IPS-18c (cell line): ENCODE data around the gene EPDR1.
"Not testable (repeated sequence)": the region's sequence is repeated elsewhere in the genome, so short reads cannot be mapped to it uniquely, and the experiment has no call there.

Source experiments
- H3K4me3 ChIP-seq: 2 replicates; pipeline ENCODE4 v1.7.0; 2013; ENCODE audit warnings: low read depth, mild to moderate bottlenecking, low read length, moderate library complexity; ENCODE audit not compliant: insufficient read depth
- H3K9me3 ChIP-seq: one replicate; pipeline ENCODE4 v1.6.1; 2013; ENCODE audit warnings: mild to moderate bottlenecking, low read length, moderate library complexity; ENCODE audit not compliant: control insufficient read depth, insufficient read depth

Gene EPDR1

DNA sequence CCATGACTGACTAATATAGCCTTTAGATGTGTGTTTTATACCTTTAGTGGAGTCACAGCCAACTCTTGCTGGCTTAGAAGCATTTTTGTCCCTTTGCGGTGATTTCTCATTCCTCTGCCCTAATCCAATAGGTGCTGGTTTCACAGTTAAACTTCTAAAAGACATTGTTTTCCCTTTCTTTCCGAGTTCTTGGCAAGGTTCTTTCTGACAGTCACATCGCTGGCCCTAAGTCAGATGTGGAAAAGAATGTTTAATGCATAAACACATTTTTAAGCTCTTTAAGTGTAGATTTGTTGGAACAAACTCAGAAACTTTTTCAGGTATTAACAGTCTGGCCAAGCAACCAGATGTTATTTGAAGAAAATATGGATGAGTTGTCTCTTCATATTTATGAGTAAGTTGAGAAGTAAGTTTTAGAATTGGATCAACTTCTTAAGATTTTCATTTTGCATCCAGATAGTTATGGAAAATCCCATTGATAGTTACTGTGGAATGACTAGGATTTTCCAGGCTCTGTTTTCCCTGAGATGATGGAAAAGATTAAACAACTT, 4.1 kb downstream of the EPDR1 start:
- no peak overlapping the region for H3K4me3 ChIP-seq

DNA sequence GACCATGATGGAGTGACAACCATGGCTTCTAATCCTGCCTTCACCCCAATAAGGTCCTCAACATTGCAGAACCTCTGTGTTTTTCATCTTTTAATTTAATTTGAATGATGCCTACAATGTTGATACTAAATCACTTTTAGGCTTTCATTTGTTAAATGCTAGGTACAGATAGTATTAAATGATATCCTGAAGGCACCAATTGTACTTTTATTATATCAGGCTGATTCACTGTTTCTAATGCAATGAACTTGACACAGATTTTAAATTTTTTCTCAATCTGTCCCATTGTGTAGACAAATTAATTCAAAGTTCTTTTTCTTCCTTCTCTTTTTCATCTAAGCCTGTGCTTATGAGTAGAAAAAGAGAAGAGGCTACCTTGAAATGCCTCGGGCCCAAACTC, 5.2 kb downstream of the EPDR1 start:
- H3K9me3 ChIP-seq, result no peaks in the 10 kb centered on the region
- no peak overlapping the region for H3K4me3 ChIP-seq

More for the DNA sequence above, 4.1 kb downstream of the EPDR1 start:
- H3K9me3 ChIP-seq, result no peaks in the 10 kb centered on the region

DNA sequence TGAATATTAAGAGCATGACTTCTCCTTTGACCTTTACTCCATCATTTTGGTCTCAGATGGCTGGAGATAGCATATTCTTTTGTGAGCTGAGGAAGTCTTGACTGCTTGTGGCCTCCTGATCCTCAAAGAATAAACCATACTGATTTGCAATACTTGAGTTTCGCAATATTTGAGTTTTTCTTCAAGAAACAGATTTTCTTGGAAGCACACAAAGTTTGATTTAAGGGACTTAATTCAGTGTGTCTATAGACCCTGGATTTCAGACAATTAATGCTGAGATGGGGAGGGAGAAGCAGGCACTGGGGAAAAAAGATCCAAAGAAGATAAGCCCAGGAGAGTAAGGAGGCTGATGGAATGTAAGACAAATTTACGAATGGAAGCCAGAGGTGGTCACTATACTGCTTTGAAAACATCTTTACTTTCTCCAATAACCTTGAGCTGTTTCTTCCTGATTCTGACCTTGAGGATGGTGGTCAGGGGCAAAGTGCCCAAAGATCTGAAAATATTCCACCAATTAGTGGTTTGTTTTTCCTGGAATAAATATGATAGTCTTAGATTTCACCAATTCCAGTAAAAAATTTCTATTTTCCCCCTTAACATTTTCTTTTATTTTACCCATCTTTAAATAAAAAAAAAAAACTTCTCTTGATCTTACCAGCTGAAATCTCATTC, 7.5 kb downstream of the EPDR1 start:
- H3K4me3 ChIP-seq, result no peak overlapping the region
- H3K9me3 ChIP-seq, result no peaks in the 10 kb centered on the region

DNA sequence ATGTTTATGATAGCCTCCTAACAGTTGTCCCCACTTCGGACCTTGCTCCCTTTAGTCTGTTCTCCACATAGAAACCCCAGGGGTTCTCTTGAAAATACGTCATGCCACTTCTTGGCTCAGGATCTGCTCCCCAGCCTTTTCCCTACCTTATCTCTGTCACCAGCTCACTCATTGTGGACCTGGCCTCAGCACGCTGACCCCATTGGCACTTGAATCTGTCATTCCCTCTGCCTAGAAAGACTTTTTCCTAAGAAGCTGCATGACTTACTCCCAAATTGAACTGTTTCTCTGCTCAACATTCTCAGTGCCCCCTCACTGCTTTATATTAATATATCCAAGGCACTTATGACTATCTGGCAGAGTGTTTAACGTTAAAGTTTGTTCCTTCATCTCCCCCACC, 8.4 kb downstream of the EPDR1 start:
- no peak overlapping the region for H3K4me3 ChIP-seq
- no peaks in the 10 kb centered on the region for H3K9me3 ChIP-seq

DNA sequence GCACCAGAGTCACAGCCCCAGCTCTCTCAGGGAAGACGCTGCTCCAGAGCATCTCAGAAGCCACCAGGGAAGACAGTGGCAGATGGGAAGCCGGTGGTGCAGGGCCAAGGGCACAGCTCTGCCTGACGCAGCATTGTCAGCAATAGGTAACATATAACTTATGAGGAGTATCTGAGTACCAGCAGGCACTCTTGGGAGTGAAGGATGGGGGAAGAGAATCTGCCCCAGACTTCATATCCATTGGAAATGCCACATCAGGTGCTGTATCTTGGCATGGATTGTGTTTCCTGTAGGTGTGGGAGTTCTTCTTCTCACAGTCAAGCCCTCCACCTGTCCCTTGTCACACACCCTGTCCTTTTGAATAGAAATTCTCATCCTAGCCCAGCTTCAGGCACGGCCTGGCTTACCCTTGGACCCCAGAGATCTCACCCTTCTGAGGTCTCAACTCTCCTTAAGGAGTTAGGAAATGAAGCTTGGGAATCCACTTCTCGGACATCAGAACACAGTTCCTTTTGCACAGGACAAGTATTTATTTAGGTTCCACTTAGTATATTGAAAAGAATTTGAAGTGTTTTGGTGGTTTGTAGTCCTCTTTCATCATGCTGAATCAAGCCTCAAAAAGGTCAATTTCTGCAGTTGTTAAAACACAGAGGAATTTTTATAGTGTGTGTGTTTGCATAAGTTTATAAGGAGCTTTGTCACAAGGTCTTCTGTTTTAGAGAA, 9.9 kb downstream of the EPDR1 start:
- H3K4me3 ChIP-seq, result no peak overlapping the region
- H3K9me3 ChIP-seq, result no peaks in the 10 kb centered on the region

DNA sequence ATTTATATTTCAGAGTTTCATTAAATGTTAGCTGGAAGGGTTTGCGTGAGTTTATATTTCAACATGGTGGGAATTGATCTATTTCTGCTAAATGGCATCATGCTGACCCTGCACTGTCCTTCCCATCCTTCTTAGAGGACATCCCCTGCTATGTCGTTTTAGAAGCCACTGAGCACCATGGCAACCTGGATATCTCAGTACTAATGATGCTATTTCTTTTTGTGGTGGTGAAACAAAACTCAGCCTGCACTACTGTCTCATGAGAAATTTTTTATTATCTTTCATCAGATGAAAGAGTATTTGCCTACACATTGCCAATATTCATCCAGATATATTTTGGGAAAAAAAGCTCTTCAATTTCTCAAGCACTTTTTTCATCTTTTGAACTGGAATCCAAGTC, 12.1 kb downstream of the EPDR1 start:
- Histone ChIP-seq H3K4me3 (no peak overlapping the region), H3K9me3 (no peaks in the 10 kb centered on the region)

DNA sequence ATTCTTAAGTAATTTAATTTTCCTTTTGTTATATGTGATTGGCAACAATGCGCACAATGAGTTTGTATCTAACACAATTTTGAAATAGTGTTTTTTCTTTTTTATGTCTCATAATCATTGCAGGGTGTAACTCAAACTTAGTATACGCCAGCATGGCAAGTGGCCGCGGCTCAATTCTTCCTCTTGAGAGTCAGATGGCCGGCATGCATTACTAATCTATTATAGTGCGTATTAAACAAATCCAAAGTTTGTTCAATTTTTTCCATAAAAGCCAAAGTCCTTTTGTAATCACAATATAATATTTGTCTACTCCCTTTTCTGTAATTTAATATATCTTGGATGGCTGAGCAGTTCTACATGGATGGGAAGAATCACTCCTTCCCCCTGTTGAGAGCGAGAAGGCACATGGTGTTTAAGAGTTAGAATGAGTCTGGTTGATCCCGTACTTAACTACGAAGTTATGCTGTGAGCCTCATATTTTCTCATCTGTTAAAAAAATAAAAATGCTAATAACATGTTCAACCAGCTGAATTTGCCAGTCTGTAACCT, 12.7 kb downstream of the EPDR1 start:
- Histone ChIP-seq H3K4me3 (no peak overlapping the region), H3K9me3 (no peaks in the 10 kb centered on the region)

DNA sequence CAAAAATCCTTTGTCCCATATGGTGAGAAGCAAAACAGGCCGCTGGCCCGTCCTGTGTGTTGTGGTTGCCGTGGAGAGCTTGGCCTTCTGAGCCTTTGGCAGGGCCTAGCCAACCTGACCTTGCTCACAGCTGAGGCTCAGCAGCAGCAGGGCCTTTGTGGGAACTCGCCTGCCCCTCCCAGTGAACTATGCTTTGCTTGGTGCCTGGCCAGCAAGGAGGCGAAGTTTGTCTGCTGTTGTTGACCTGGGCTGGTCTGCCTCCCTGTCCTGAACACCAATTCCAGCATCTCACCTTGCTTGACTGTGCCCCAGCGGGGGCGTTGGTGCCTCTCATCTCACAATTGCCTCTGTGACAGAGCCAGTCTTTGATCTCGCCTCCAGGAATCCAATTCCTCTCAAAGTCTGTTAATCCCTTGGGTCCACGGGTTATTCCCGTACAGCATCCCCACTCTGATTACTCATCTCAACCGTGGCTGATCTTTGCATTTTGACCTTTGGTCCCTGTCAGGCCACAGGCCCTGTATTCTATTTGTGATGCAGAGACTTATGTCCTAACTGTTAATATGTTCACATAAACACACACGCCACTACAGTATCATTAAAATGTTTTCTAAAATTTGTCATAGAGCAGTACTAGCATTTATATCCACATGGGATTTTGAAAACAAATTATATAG, 22.6 kb downstream of the EPDR1 start:
- no peak overlapping the region for H3K4me3 ChIP-seq

DNA sequence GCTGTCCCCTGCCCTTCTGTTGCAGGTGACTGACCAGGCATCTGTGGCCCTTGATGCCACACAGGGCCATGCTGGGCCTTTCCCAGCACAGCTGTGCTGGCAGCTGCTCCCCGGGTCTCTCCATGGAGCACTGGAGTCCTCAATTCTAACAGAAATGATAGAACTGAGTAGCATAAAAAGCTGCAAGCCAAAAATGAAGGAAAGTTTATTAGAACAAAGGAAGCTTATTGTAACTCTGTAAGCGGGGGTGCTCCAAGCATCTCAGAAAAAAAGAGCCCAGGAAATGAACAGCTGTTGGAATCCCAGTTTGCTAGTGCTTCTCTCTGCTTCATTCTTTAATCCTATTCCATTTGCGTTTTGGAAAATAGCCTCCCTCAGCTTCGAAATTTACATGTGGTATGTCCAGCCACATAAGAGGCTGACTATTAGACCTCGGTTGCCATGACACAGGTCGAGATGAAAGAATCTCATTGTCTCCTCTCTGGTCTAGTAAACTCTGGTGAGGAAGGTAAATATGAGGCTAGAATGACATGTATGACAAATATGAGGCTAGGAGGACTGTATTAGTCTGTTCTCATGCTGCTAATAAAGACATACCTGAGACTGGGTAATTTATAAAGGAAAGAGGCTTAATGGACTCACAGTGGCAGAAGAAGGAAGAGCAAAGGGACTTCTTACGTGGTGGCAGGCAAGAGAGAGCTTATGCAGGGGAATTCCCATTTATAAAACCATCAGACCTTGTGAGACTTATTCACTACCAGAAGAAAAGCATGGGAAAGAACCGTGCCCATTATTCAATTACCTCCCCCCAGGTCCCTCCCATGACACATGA, 23.7 kb downstream of the EPDR1 start:
- no peaks in the 10 kb centered on the region for H3K9me3 ChIP-seq

More for the DNA sequence above, 22.6 kb downstream of the EPDR1 start:
- no peaks in the 10 kb centered on the region for H3K9me3 ChIP-seq

DNA sequence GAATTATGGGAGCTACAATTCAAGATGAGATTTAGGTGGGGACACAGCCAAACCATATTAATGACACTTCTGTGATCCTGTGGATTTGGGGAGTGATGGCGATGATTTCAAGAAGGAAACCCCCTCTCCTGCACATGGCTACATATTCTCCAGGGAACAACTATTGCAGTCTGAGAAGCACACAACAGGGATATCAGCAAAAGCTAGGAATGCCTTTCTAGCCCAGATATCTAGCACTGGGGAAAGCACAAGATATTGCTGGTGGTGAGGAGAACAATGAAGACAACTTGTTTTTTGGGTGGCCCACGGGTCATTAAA, 24.3 kb downstream of the EPDR1 start:
- Histone ChIP-seq H3K9me3 (no peaks in the 10 kb centered on the region), H3K4me3 (no peak overlapping the region)

More for the DNA sequence above, 23.7 kb downstream of the EPDR1 start:
- H3K4me3 ChIP-seq, result no peak overlapping the region

DNA sequence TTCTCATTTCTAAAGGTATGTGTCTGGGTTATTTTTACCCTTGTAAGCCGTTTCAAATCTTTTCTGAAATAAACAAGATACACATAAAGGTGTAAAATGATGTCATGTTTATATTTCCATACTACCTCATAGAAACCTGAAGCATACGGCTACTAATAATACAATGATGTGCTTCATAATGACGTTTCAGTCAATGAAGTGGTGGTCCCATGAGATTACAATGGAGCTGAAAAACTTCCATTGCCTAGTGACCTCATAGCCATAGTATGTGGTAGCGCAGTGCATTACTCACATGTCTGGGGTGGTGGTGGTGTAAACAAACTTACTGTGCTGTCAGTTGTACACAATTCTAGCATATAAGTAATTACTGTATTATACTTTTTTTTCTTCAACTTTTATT, 24.9 kb downstream of the EPDR1 start:
- H3K9me3 ChIP-seq, result no peaks in the 10 kb centered on the region

DNA sequence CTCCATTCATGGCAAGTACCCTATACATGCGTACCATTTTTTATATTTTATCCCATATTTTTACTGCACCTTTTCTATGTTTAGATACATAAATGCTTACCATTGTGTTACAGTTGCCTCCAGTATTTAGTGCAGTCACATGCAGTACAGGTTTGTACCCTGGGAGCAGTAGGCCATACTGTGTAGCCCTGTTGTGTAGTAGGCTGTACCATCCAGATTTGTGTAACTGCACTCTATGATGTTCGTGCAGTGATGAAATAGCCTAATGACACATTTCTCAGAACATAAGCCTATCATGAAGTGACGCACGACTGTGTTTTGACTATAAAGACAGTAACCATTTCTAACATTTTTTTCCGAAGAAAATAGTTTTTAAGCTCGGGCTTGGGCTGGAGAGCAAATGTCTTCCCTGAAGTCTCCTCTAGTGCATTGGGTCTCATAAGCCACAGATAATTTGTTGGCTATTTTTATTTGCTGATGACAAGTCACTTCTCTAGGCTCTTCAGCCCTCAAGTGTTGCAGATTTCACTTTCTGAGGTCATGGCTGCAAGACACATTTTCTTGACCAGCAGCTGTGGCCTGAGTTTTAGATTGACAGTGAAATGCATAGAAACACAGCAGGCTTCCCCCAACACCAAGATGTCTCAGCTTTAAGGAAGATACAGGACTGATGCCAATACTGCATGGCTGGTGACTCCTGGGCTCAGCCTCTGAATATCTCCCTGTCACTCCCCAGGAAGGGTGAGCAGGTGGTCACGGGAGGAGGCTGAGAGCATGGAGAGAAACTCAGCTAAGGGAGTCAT, 26.9 kb downstream of the EPDR1 start:
- no peaks in the 10 kb centered on the region for H3K9me3 ChIP-seq
- H3K4me3 ChIP-seq, result no peak overlapping the region

More for the DNA sequence above, 24.9 kb downstream of the EPDR1 start:
- H3K4me3 ChIP-seq, result no peak overlapping the region

DNA sequence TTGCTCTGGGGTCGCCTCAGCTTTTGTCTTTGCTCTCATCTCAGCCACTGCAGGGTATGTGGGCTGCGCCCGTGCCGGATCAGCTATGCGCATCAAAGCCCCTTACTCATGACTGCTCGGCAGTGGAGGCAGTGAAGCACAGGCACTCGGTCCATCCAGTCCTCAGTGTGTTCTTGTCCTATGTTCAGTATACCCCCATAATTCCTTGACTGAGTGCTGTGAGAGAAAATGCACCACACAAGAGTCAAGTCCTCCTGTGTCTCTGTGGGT, 27.4 kb downstream of the EPDR1 start:
- no peaks in the 10 kb centered on the region for H3K9me3 ChIP-seq

DNA sequence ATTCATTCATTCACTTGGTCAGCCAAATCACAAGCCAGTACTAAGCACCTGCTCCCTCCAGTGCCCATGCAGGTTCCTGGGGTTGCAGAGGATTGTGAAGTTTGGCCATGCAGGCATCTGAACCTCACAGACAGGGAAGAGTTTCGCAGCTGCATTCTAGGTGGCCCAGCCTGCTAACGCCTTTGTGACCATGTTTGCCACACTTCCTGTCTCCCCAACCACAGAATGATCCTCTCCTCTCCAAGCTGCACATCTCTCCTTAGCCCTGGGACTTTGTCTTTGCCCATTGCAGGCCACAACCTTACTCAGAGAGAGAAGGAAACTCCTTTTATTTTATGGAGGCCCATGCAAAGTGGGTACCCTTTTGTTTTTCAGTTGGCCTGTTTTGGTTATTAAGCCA, 31.8 kb downstream of the EPDR1 start:
- no peaks in the 10 kb centered on the region for H3K9me3 ChIP-seq
- H3K4me3 ChIP-seq, result no peak overlapping the region

More for the DNA sequence above, 27.4 kb downstream of the EPDR1 start:
- H3K4me3 ChIP-seq, result no peak overlapping the region

DNA sequence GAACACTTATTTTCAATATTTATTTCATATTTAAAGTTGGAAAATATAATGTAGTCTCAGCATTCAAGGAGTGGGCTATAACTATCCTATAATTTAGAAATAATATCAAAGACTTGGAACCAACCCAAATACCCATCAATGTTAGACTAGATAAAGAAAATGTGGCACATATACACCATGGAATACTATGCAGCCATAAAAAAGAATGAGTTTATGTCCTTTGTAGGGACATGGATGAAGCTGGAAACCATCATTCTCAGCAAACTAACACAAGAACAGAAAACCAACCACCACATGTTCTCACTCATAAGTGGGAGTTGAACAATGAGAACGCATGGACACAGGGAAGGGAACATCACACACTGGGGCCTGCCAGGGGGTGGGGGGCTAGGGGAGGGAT, 33.8 kb downstream of the EPDR1 start:
- H3K4me3 ChIP-seq, H3K9me3 ChIP-seq: not testable (repeated sequence)

DNA sequence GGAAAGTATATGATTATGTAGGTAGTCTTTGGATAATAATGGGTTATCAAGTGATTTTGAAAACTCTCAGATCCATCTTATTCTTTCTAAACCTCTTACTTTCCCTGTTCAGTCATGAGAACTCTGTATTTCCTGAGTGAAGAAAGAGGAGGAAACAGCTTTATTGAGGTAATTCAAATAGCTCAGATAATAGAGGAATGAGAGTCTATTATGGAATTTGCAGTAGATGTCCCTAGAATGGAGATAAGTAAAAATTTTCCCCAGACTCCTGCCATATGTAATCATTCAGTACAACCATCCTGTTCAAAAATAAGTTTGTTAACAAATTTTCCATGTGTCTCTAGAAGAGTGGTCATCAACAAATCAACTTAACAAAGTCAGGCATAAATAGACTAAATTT, 36.4 kb downstream of the EPDR1 start:
- no peak overlapping the region for H3K4me3 ChIP-seq
- peaks cover 3% of the 10 kb centered on the region for H3K9me3 ChIP-seq
